ENCODE results near the gene SRPK1.

DNA sequence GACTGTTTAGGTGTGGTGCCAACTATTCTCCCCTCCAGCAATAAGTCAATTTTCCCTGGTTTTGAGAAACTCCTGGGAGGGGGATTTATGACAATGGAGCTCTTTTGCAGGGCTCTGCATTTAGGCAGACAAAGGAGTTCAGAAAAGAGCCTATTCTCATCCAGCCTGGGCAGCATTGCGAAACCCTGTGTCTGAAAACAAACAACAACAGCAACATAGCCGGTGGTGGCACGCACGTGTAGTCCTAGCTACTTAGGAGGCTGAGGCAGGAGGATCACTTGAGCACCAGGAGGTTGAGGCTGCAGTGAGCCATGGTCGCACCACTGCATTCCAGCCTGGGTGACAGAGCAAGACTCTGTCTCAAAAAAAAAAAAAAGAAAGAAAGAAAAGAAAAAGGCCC lies 130.2 kb downstream of the SRPK1 start:
- TF ChIP-seq, protein P1, sequence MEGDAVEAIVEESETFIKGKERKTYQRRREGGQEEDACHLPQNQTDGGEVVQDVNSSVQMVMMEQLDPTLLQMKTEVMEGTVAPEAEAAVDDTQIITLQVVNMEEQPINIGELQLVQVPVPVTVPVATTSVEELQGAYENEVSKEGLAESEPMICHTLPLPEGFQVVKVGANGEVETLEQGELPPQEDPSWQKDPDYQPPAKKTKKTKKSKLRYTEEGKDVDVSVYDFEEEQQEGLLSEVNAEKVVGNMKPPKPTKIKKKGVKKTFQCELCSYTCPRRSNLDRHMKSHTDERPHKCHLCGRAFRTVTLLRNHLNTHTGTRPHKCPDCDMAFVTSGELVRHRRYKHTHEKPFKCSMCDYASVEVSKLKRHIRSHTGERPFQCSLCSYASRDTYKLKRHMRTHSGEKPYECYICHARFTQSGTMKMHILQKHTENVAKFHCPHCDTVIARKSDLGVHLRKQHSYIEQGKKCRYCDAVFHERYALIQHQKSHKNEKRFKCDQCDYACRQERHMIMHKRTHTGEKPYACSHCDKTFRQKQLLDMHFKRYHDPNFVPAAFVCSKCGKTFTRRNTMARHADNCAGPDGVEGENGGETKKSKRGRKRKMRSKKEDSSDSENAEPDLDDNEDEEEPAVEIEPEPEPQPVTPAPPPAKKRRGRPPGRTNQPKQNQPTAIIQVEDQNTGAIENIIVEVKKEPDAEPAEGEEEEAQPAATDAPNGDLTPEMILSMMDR (IDR thresholded peaks at IDR 0.05; ENCODE audit: low read depth, low read length, poor library complexity, severe bottlenecking) = no peak
- TF ChIP-seq EZH2phosphoT487 (IDR thresholded peaks at IDR 0.05; ENCODE audit: borderline replicate concordance, low read length) = no peak

All from DOHH2 (cell line).